RPMI8226 (cell line): ENCODE results near the gene CAMSAP3.

Source experiments
- DNase-seq: peaks from one replicate; pipeline ENCODE4 v3.0.0-alpha.2; 2015

The CAMSAP3 gene

DNA sequence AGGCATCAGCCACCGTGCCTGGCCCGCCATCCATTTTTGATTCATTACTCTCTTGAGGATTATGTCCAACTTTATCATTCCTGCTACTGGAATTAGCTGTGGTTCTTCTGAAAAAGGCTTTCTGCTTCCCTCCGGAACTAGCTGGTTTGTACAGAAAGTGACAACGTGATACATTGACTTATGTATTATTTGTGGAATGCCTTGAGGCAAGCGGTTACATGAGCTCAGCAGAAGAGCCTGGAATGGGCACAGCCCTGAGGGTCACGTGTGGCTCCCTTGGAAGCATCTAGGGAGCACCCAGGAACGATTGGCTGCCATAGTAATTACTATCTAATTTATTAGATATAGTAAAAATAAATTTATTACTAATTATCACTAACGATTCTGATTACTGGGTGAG is 58.7 kb downstream of the CAMSAP3 start:
- no peak for DNase-seq

GRCh38 chr19:7655581-7655980 is 59.9 kb downstream of the CAMSAP3 start:
- no peak for DNase-seq

- DNase-seq = peak; percentile 27
Observed at GRCh38 chr19:7657131-7657751, 61.6 kb downstream of the CAMSAP3 start.

DNA sequence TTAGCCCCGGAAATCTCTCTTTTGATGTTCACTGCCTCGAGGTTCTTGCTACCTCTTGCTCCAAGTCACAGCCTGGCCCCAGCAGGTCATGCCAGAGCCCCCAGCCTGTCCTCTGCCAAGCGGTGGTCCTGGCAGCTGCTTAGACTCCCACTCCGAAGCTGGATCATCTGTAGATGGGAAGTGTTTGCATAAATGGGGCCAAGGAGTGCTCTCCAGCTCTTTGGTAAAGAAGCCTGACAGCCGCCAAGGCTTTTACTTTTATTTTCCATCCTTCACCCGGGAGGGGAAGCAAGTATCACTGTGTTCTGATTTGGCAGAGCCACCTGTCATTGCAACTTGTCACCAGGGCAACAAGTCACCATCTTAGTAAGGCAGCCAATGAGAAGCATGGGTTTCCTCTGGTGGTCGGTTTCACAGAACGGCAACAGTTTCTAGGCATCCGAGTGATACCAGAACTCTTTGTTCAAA is 62.6 kb downstream of the CAMSAP3 start:
- DNase-seq = peak; percentile 66

- DNase-seq = no peak
Observed at GRCh38 chr19:7661744-7662538, 66.3 kb downstream of the CAMSAP3 start.

GRCh38 chr19:7662657-7663056 is 67.0 kb downstream of the CAMSAP3 start:
- no peak for DNase-seq

- DNase-seq = no peak
Observed at GRCh38 chr19:7663706-7664105, 68.0 kb downstream of the CAMSAP3 start.

- peak; percentile 89 for DNase-seq
Observed at GRCh38 chr19:7665076-7665475, 69.4 kb downstream of the CAMSAP3 start.
